ENCODE results near the gene KCND1. TPM values are rescaled to one million over a fixed set of nuclear protein-coding genes. Genes with fewer than 3 reads are reported as not detected.

The KCND1 gene
- total RNA-seq, 1 donor from 2014 or later = 1.8 TPM

- TF ChIP-seq, protein P1, sequence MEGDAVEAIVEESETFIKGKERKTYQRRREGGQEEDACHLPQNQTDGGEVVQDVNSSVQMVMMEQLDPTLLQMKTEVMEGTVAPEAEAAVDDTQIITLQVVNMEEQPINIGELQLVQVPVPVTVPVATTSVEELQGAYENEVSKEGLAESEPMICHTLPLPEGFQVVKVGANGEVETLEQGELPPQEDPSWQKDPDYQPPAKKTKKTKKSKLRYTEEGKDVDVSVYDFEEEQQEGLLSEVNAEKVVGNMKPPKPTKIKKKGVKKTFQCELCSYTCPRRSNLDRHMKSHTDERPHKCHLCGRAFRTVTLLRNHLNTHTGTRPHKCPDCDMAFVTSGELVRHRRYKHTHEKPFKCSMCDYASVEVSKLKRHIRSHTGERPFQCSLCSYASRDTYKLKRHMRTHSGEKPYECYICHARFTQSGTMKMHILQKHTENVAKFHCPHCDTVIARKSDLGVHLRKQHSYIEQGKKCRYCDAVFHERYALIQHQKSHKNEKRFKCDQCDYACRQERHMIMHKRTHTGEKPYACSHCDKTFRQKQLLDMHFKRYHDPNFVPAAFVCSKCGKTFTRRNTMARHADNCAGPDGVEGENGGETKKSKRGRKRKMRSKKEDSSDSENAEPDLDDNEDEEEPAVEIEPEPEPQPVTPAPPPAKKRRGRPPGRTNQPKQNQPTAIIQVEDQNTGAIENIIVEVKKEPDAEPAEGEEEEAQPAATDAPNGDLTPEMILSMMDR (IDR thresholded peaks at IDR 0.05) = no peak
- Mint-ChIP-seq H3K36me3 (ENCODE audit: low read depth) (peaks cover 49% of the 10 kb centered on the region), H3K9me3 (no peaks in the 10 kb centered on the region), H3K4me1 (peaks cover 13% of the 10 kb centered on the region), H3K4me3 (no peak overlapping the region), H3K27me3 (no peaks in the 10 kb centered on the region), H3K27ac (no peak overlapping the region)
- POLR2A ChIA-PET = no interaction called here
- DNase-seq (no peak), ATAC-seq (ENCODE audit: low read depth) (no peak)
- intact Hi-C loops (cut with micrococcal nuclease) = no loop called here
- CTCF ChIA-PET = no interaction called here
Observed at GRCh38 chrX:48975541-48975940, 3.9 kb upstream of the KCND1 start.

DNA sequence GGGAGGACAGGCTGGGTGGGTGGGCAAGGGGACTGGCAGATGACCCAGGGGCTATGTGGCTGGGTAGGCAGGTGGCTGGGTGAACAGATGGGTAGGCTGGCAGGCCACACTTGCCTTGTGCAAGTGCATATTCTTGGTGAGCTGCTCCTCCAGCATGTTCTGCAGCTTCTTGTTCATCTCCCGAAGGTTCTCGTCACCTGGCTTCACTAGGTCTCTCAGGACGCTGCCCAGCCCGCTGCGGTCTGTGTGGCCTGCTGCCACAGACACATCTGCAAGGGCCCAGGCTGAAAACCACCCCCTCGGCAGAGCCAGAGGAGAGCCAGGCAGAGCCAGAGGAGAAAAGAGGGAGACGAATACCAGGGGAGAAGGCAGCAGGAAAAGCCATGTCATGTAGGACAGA lies 3.4 kb upstream of the KCND1 start:
- intact Hi-C loops (cut with micrococcal nuclease) = no loop called here
- H3K27ac Mint-ChIP-seq = no peak overlapping the region
- TF ChIP-seq, protein P1 (IDR thresholded peaks at IDR 0.05) = no peak
- no peak overlapping the region for H3K4me3 Mint-ChIP-seq
- DNase-seq (no peak), ATAC-seq (ENCODE audit: low read depth) (no peak)
- peaks cover 44% of the 10 kb centered on the region for H3K36me3 Mint-ChIP-seq (ENCODE audit: low read depth)
- no peaks in the 10 kb centered on the region for H3K9me3 Mint-ChIP-seq
- ChIA-PET CTCF (no interaction called here), POLR2A (no interaction called here)
- H3K27me3 Mint-ChIP-seq = no peaks in the 10 kb centered on the region
- H3K4me1 Mint-ChIP-seq = peaks cover 13% of the 10 kb centered on the region

GRCh38 chrX:48974574-48974973 lies 2.9 kb upstream of the KCND1 start:
- no peak overlapping the region for H3K27ac Mint-ChIP-seq
- peaks cover 13% of the 10 kb centered on the region for H3K4me1 Mint-ChIP-seq
- H3K36me3 Mint-ChIP-seq (ENCODE audit: low read depth) = peaks cover 41% of the 10 kb centered on the region
- H3K4me3 Mint-ChIP-seq = no peak overlapping the region
- ChIA-PET CTCF (no interaction called here), POLR2A (no interaction called here)
- intact Hi-C loops (cut with micrococcal nuclease) = no loop called here
- H3K27me3 Mint-ChIP-seq = no peaks in the 10 kb centered on the region
- no peak for ATAC-seq (ENCODE audit: low read depth)
- DNase-seq = no peak
- H3K9me3 Mint-ChIP-seq = no peaks in the 10 kb centered on the region
- TF ChIP-seq, protein P1 (IDR thresholded peaks at IDR 0.05) = no peak

- DNase-seq = no peak
- POLR2A ChIA-PET = no interaction called here
- H3K27me3 Mint-ChIP-seq = no peaks in the 10 kb centered on the region
- intact Hi-C loops (cut with micrococcal nuclease) = no loop called here
- peaks cover 41% of the 10 kb centered on the region for H3K36me3 Mint-ChIP-seq (ENCODE audit: low read depth)
- no peak for ATAC-seq (ENCODE audit: low read depth)
- H3K4me3 Mint-ChIP-seq = no peak overlapping the region
- H3K4me1 Mint-ChIP-seq = peaks cover 13% of the 10 kb centered on the region
- no peak overlapping the region for H3K27ac Mint-ChIP-seq
- no peaks in the 10 kb centered on the region for H3K9me3 Mint-ChIP-seq
- TF ChIP-seq, protein P1 (IDR thresholded peaks at IDR 0.05) = no peak
- CTCF ChIA-PET = no interaction called here
Observed at GRCh38 chrX:48974033-48974432, 2.4 kb upstream of the KCND1 start.

GRCh38 chrX:48972220-48973164 lies 848 bp upstream of the KCND1 start:
- ChIA-PET CTCF (interaction anchor here (0.6 to 1.3 kb wide), 7 partner anchors 11 to 324 kb away, joined by 3 read pairs; no protein-coding TSS in a partner anchor), POLR2A (interaction anchor here (0.7 to 2.2 kb wide), 5 partner anchors 11 to 70 kb away, joined by 3 to 16 read pairs (median 3); partner anchors contain the start of gene OTUD5)
- Mint-ChIP-seq H3K4me3 (peak overlapping the region; percentile 57), H3K36me3 (ENCODE audit: low read depth) (peaks cover 25% of the 10 kb centered on the region), H3K4me1 (peaks cover 13% of the 10 kb centered on the region), H3K27ac (no peak overlapping the region), H3K27me3 (no peaks in the 10 kb centered on the region), H3K9me3 (no peaks in the 10 kb centered on the region)
- ATAC-seq (ENCODE audit: low read depth) = peak; percentile 67
- TF ChIP-seq, protein P1 (IDR thresholded peaks at IDR 0.05) = no peak
- no peak for DNase-seq
- intact Hi-C loops (cut with micrococcal nuclease) = loop anchor here (1.0 kb wide), 2 partner anchors 14 to 71 kb away; partner anchors contain the start of gene TFE3
